ENCODE data around the gene OCIAD2.

DNA sequence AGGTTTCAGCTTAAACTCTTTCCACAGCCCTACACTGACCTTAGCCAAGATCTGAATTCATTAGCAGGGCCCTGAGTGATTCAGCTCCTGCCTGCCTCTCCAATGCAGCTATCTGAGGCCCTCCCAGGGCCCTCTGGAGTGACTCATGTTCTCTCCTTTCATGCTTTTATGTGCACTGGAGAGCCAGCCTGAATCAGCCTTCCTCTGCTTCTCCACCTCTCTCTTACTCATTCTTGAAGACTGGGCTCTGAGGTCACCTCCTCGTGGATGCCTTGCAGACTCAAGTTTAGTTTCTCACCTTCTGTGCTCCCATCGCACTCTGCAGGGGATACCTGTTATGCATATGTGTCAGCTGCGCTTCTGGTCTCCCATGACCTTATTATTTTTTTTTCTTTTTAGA lies 3.1 kb upstream of the OCIAD2 start:
- TF ChIP-seq, protein P1, sequence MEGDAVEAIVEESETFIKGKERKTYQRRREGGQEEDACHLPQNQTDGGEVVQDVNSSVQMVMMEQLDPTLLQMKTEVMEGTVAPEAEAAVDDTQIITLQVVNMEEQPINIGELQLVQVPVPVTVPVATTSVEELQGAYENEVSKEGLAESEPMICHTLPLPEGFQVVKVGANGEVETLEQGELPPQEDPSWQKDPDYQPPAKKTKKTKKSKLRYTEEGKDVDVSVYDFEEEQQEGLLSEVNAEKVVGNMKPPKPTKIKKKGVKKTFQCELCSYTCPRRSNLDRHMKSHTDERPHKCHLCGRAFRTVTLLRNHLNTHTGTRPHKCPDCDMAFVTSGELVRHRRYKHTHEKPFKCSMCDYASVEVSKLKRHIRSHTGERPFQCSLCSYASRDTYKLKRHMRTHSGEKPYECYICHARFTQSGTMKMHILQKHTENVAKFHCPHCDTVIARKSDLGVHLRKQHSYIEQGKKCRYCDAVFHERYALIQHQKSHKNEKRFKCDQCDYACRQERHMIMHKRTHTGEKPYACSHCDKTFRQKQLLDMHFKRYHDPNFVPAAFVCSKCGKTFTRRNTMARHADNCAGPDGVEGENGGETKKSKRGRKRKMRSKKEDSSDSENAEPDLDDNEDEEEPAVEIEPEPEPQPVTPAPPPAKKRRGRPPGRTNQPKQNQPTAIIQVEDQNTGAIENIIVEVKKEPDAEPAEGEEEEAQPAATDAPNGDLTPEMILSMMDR (IDR thresholded peaks at IDR 0.05) = no peak
- peak in 1 of 2 donors; percentile 71 for TF ChIP-seq POLR2A (IDR thresholded peaks at IDR 0.05)

Data from adrenal gland (tissue), 5 donors.